Stimulated activated CD8-positive, alpha-beta memory T cell treated with anti-CD3 and anti-CD28 coated beads, Interleukin-12 subunit alpha, Interleukin-12 subunit beta, amount 100 ng/mL, for 1 hour (primary cell): ENCODE results near the gene PMEL.
"Not testable (repeated sequence)": the region's sequence is repeated elsewhere in the genome, so short reads cannot be mapped to it uniquely, and the experiment has no call there.

Source experiments
- DNase-seq: peaks from one replicate; pipeline ENCODE4 v3.0.0-alpha.2; 2020; ENCODE audit warnings: low read depth

The PMEL gene

GRCh38 chr12:55922126-55922525 lies 43.7 kb downstream of the PMEL start:
- no peak for DNase-seq

GRCh38 chr12:55919032-55919431 lies 46.8 kb downstream of the PMEL start:
- not testable (repeated sequence) for DNase-seq

DNA sequence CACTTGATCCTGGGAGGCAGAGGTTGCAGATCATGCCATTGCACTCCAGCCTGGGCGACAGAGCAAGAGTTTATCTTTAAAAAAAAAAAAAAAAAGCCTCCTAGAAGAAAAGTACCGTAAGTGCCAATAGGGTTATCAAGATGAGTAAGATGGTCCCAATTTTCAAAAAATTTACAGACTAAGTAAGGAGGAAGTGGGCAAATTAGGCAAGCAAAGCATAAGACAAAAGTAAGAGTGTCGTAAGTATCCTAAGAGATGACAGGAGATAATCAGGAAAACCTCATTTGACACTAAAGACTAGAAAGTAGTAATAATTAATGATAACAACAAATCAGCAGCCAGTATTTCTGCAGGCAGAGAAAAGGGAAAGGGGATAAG lies 50.4 kb downstream of the PMEL start:
- DNase-seq = no peak

GRCh38 chr12:55912908-55913307 lies 52.9 kb downstream of the PMEL start:
- DNase-seq = no peak

- DNase-seq = no peak
Measured at GRCh38 chr12:55909513-55909884, 56.3 kb downstream of the PMEL start.

DNA sequence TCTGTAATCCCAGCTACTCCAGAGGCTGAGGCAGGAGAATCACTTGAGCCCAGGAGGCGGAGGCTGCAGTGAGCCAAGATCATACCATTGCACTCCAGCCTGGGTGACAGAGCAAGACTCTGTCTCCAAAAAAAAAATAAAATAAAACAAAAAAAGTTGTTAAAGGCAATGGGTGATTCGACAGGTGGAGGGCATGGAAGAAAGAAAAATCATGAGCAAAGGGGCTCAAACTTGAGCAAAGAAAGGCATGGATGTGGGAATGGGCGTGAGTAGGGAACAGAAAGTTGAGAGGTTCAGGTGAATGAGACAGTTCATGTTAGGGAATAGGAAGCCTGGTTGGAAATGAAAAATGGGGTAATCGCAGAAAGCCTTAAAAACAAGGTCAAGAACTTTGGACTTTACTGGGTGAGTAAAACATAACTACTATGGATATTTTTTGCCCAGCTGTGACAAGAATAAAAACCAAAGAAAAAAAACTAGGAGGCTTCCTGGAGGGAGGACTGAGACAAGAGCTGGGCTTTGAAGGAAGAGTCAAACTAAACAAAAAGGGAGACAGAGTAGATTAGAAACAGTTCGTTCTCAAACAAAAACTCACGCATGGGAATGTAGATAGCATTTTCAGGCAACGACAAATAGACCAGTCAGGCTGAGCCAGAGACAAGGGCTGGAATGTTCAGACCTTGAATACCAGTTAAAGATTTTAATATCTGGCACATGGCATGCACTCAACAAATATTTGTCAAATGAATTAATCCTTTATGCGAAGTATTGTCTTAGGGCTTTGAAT lies 56.9 kb downstream of the PMEL start:
- no peak for DNase-seq

DNA sequence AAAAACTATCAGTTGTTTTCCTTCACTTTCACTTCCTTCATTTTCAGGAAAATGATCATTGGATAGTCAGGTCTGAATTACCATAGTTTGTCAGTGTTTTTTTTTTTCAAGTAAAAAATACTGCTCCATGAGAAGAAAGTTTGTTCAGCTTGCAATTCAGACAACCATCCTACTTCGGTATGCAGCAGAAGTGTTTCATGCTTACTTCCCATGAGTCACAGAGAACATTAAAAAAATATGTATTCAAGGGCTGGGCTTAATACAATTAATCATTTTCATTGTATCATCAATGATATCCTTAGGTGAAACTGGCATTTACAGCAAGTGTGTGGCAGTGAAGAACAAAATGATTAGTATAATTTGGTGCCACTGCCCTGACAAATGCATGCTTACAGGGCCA lies 59.8 kb downstream of the PMEL start:
- DNase-seq = no peak
